GM12892 (cell line): Measurements from ENCODE around the gene ITGAE.

Experiments used
- POLR2AphosphoS5 ChIP-seq: IDR thresholded peaks from 2 replicates; pipeline ENCODE4 v1.6.1; 2011; ENCODE audit warnings: low read depth, low read length, control low read depth
- TAF1 ChIP-seq: IDR thresholded peaks from 2 replicates; pipeline ENCODE4 v1.6.1; 2011; ENCODE audit warnings: low read depth, mild to moderate bottlenecking, control low read depth, low read length, borderline replicate concordance

DNA sequence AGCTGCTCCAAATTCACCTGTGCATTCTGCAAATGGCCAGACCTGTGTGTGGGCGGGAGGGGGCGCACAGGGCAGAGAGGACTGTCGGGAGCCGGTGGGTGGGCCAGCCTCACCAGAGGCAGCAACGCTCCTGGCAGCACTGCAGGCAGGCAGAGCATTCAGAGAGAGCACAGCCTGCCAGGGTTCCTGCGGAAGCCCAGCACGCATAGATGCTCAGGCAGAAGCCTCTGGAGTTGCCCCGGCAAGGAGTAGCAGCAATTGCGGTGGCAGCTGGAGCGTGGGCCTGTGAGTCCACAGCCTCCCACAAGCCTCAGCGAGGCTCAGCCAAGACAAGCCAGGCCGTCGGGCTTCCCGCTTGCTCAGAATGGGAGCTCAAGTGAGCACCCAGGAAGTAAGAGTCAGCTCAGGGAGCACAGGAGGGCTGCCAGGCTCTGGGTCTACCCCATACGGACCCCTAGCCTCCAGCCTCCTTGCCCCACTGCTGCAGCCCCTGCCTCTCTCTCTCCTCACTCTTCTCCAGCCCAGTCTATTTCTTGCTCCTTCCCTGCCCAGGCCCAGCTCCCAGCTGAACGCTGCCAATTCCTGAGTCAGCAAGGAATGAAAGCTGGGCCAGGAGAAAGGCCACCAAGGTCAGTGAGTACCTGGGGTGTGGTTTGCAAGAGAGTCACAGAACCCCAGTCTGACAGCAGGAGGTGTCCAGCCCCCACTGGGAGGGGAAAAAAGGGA, 122.7 kb downstream of the ITGAE start:
- TF ChIP-seq POLR2AphosphoS5, result no peak
- TF ChIP-seq TAF1, result no peak
